Measurements from ENCODE around the gene RNF157. TPM values are rescaled to one million over a fixed set of nuclear protein-coding genes. Genes with fewer than 3 reads are reported as not detected.

The RNF157 gene
- polyA plus RNA-seq, 2 of the 4 experiments (the other 2 are of a cell fraction), result 7.2 to 8.5 TPM

DNA sequence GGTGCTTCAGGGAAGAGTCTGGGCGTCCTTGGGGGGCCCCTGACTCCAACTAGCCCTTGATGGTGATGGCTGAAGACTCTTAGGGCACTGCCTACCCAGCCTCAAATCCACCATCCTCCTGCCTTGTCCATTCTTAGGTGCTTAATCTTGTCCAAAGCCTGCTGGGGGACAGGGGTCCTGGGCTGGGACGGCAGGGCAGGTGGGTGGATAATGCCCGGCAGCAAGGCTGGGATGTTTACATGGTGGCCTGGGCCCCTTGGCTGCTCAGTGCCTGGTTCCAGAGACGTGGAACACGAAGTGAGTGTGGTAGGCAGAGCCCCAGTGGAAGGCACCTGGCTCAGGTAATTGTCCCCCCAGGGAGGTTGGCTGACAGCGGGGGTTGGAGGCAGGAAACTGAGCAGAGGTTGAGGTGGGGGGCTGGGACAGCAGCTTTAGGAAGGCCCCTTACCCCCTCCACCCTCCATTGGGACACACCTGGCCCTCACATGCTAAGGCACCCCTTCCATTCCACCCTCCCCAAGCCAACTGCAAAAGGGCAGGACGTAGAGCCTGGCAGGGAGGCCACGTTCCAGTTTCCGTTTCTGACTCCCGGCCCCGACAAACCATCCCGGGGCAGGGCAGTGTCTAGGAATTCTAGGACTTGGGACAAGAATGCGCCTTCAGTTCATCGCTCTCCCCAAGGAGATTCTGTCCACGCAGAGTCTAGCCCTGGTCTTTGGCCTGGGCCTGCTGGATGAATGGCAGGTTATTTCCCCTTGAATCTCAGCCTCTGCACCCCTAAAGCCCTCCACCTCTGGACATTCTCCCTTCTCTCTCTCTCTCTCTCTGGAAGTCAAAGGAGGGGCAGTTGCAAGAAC, 101.2 kb downstream of the RNF157 start:
- H3K4me1 ChIP-seq, result peaks cover 38% of the 10 kb centered on the region
- H3K9me3 ChIP-seq, result no peaks in the 10 kb centered on the region
- FAIRE-seq (no peak), DNase-seq (ENCODE audit: low read depth in 1 of 2, low spot score in 1 of 2) (no peak), ATAC-seq (no peak)
- ChIA-PET POLR2A (interaction anchor here (0.5 to 0.6 kb wide), 3 partner anchors 59 to 195 kb away, joined by 3 to 4 read pairs (median 4); no protein-coding TSS in a partner anchor), CTCF (interaction anchor here (0.7 to 38.7 kb wide), 4 partner anchors 18 to 165 kb away, joined by 3 to 755 read pairs (median 6); no protein-coding TSS in a partner anchor)
- H3K4me2 ChIP-seq, result peak overlapping the region; percentile 88
- H3K4me3 ChIP-seq, result no peak overlapping the region
- 82% methylated on average over 15 of the region's 15 CpGs for WGBS (ENCODE audit: missing lambda C conversion rate)
- TF ChIP-seq HES2 (IDR thresholded peaks at IDR 0.05) (no peak), HEYL (CRISPR knock-in tag; IDR thresholded peaks at IDR 0.05) (no peak), ZSCAN20 (CRISPR knock-in tag; IDR thresholded peaks at IDR 0.05) (no peak), BHLHE40 (IDR thresholded peaks at IDR 0.05; ENCODE audit: low read depth, low read length) (no peak), PBX3 (IDR thresholded peaks at IDR 0.05) (no peak)
- peak overlapping the region; percentile 76 to 84 for H3K27ac ChIP-seq

DNA sequence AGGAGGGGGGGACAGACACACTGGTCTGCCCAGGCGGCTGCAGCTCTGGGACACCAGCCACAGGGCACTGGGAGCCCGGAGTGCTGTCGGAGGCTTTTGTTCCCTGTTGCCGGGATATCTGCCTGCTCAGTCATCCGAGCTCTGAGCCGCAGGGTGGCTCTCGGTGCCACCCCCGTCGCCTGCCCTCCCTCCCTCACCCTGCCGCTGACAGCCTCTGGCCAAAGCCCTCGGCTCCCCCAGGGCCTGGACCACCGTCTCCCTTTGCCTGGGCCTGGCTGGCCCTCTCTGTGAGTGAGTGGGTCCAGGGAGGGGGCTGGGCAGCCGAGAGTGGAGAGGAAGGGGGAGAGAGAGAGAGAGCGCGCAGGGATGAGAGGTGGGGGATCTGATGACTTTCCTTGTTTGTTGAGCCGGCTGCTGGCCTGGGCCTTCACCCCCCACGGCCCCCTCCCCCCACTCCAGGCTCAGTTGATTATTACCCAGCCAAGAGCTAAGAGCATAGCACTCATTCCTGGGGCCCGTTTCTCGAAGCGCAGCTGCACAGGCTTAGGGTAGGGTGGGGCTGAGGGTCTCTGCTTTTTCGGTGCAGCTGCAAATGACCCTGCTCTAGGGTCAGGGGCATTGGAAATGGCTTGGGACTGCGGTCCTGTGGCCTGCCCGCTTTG, 101.9 kb downstream of the RNF157 start:
- POLR2A ChIA-PET, result interaction anchor here (0.5 to 0.6 kb wide), 3 partner anchors 60 to 194 kb away, joined by 3 to 4 read pairs (median 4); no protein-coding TSS in a partner anchor
- H3K4me3 ChIP-seq, result no peak overlapping the region
- ATAC-seq (peak; percentile 41 to 46), FAIRE-seq (no peak), DNase-seq (ENCODE audit: low read depth in 1 of 2, low spot score in 1 of 2) (peak; percentile 54 to 66)
- peak overlapping the region; percentile 76 to 84 for H3K27ac ChIP-seq
- TF ChIP-seq CBX8 (IDR thresholded peaks at IDR 0.05), result no peak
- 0 out of 5 replicates have a peak, but pooled peaks of 1 of the 2 experiments have one; percentile 7 for TF ChIP-seq JUN (IDR thresholded peaks at IDR 0.05)
- H3K4me2 ChIP-seq, result peak overlapping the region; percentile 88
- H3K4me1 ChIP-seq, result peaks cover 38% of the 10 kb centered on the region
- CTCF ChIA-PET, result interaction anchor here (0.5 to 38.7 kb wide), 6 partner anchors 17 to 166 kb away, joined by 3 to 755 read pairs (median 4); no protein-coding TSS in a partner anchor
- 24% methylated on average over 18 of the region's 23 CpGs for WGBS (ENCODE audit: missing lambda C conversion rate)
- H3K9me3 ChIP-seq, result no peaks in the 10 kb centered on the region

- Histone ChIP-seq H3K9me3 (no peaks in the 10 kb centered on the region), H3K4me2 (peak overlapping the region; percentile 88), H3K4me1 (peaks cover 44% of the 10 kb centered on the region), H3K4me3 (no peak overlapping the region), H3K27ac (peak overlapping the region; percentile 76 to 84)
- ChIA-PET CTCF (interaction anchor here (1.1 to 38.7 kb wide), 5 partner anchors 14 to 149 kb away, joined by 3 to 755 read pairs (median 5); no protein-coding TSS in a partner anchor), POLR2A (no interaction called here)
- WGBS (ENCODE audit: missing lambda C conversion rate), result 93% methylated on average over 46 of the region's 54 CpGs
- ATAC-seq (no peak), DNase-seq (ENCODE audit: low read depth in 1 of 2, low spot score in 1 of 2) (no peak), FAIRE-seq (no peak)
- TF ChIP-seq, protein P1, sequence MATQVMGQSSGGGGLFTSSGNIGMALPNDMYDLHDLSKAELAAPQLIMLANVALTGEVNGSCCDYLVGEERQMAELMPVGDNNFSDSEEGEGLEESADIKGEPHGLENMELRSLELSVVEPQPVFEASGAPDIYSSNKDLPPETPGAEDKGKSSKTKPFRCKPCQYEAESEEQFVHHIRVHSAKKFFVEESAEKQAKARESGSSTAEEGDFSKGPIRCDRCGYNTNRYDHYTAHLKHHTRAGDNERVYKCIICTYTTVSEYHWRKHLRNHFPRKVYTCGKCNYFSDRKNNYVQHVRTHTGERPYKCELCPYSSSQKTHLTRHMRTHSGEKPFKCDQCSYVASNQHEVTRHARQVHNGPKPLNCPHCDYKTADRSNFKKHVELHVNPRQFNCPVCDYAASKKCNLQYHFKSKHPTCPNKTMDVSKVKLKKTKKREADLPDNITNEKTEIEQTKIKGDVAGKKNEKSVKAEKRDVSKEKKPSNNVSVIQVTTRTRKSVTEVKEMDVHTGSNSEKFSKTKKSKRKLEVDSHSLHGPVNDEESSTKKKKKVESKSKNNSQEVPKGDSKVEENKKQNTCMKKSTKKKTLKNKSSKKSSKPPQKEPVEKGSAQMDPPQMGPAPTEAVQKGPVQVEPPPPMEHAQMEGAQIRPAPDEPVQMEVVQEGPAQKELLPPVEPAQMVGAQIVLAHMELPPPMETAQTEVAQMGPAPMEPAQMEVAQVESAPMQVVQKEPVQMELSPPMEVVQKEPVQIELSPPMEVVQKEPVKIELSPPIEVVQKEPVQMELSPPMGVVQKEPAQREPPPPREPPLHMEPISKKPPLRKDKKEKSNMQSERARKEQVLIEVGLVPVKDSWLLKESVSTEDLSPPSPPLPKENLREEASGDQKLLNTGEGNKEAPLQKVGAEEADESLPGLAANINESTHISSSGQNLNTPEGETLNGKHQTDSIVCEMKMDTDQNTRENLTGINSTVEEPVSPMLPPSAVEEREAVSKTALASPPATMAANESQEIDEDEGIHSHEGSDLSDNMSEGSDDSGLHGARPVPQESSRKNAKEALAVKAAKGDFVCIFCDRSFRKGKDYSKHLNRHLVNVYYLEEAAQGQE (IDR thresholded peaks at IDR 0.05), result no peak
- TF ChIP-seq HOXB13 (CRISPR knock-in tag; IDR thresholded peaks at IDR 0.05; ENCODE audit: low read depth) (no peak), HDAC2 (IDR thresholded peaks at IDR 0.05) (no peak), EHMT2 (IDR thresholded peaks at IDR 0.05; ENCODE audit: low read depth) (no peak), EHF (CRISPR knock-in tag; IDR thresholded peaks at IDR 0.05) (no peak), HOXA7 (CRISPR knock-in tag; IDR thresholded peaks at IDR 0.05) (no peak), FOXS1 (CRISPR knock-in tag; IDR thresholded peaks at IDR 0.05) (no peak), HOXB5 (CRISPR knock-in tag; IDR thresholded peaks at IDR 0.05) (no peak), RNF2 (IDR thresholded peaks at IDR 0.05; ENCODE audit: borderline replicate concordance, low read depth) (no peak), MAFK (IDR thresholded peaks at IDR 0.05; ENCODE audit: partially characterized antibody) (no peak), NPAS2 (CRISPR knock-in tag; IDR thresholded peaks at IDR 0.05; ENCODE audit: borderline replicate concordance) (no peak), CEBPB (IDR thresholded peaks at IDR 0.05) (no peak), JUNB (IDR thresholded peaks at IDR 0.05) (no peak), RARB (CRISPR knock-in tag; IDR thresholded peaks at IDR 0.05) (no peak), HES2 (IDR thresholded peaks at IDR 0.05) (no peak)
- TF ChIP-seq, protein P2, sequence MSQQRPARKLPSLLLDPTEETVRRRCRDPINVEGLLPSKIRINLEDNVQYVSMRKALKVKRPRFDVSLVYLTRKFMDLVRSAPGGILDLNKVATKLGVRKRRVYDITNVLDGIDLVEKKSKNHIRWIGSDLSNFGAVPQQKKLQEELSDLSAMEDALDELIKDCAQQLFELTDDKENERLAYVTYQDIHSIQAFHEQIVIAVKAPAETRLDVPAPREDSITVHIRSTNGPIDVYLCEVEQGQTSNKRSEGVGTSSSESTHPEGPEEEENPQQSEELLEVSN (IDR thresholded peaks at IDR 0.05; ENCODE audit: borderline replicate concordance, low read depth), result no peak
- TF ChIP-seq, protein P3, sequence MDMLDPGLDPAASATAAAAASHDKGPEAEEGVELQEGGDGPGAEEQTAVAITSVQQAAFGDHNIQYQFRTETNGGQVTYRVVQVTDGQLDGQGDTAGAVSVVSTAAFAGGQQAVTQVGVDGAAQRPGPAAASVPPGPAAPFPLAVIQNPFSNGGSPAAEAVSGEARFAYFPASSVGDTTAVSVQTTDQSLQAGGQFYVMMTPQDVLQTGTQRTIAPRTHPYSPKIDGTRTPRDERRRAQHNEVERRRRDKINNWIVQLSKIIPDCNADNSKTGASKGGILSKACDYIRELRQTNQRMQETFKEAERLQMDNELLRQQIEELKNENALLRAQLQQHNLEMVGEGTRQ (IDR thresholded peaks at IDR 0.05), result no peak
Observed at GRCh38 chr17:76137351-76138233, 102.7 kb downstream of the RNF157 start.
